SK-N-MC (cell line): ENCODE measurements around the gene ZMIZ1.

ENCODE experiments used
- EZH2 ChIP-seq: fragments of 200-600 bp; sonication (generic); IDR thresholded peaks from one replicate; pipeline ENCODE4 v1.6.1; 2017; ENCODE audit warnings: antibody characterized with exemption
- POLR2AphosphoS5 ChIP-seq: IDR thresholded peaks from 2 replicates; pipeline ENCODE4 v1.6.1; 2012; ENCODE audit warnings: mild to moderate bottlenecking, low read depth, low read length, borderline replicate concordance

DNA sequence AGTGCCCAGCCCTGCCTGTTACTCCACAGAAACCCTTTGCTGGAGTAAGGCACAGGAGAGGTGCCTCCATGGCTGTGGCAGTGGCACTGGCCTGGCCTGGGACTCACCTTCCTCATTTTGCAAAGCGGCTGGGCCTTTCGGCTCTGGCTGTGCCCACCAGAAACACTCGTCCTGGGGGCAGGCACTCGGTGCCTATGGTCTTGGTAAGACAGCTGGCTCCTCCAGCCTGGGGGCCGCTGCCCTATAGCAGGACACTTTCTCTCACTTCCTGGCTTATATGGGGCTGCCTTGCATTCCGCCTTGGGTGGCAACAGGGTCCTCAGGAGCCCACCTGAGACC is 13.2 kb downstream of the ZMIZ1 start:
- TF ChIP-seq POLR2AphosphoS5 = no peak
- TF ChIP-seq EZH2 = no peak
